Stimulated activated naive B cell treated with anti-CD40 and anti-IgM and Interleukin-4, amounts not matched to agents 10 μg/mL and 1 μg/mL and 100 μg/mL, for 72 hours (primary cell): ENCODE measurements around the gene DMRT3.

Source experiments
- ATAC-seq, 2 donors: fragments of 150-1000 bp; cut with Tn5 transposase; replicated peaks; 2 replicates each; pipeline ENCODE4 v1.10.0; 2021; ENCODE audit warnings: moderate library complexity in 1 of 2
- DNase-seq: peaks from one replicate; pipeline ENCODE4 v3.0.0; 2021
- H3K27ac Mint-ChIP-seq: one replicate; pipeline ENCODE4 v1.8.0; 2022; ENCODE audit warnings: mild to moderate bottlenecking, mixed read lengths
- H3K27me3 Mint-ChIP-seq, 2 donors: one replicate each; pipeline ENCODE4 v1.8.0; 2022; ENCODE audit warnings: mixed read lengths in 2 of 2
- H3K36me3 Mint-ChIP-seq, 2 donors: one replicate each; pipeline ENCODE4 v1.8.0; 2022; ENCODE audit warnings: mixed read lengths in 2 of 2, mild to moderate bottlenecking in 1 of 2
- H3K4me1 Mint-ChIP-seq, 2 donors: one replicate each; pipeline ENCODE4 v1.8.0; 2022; ENCODE audit warnings: mixed read lengths in 2 of 2, mild to moderate bottlenecking in 1 of 2
- H3K4me3 Mint-ChIP-seq, 2 donors: one replicate each; pipeline ENCODE4 v1.8.0; 2022; ENCODE audit warnings: mild to moderate bottlenecking in 2 of 2, mixed read lengths in 2 of 2, moderate library complexity in 1 of 2
- H3K9me3 Mint-ChIP-seq, 2 donors: one replicate each; pipeline ENCODE4 v1.8.0; 2022; ENCODE audit warnings: mixed read lengths in 2 of 2, mild to moderate bottlenecking in 1 of 2

Gene DMRT3

DNA sequence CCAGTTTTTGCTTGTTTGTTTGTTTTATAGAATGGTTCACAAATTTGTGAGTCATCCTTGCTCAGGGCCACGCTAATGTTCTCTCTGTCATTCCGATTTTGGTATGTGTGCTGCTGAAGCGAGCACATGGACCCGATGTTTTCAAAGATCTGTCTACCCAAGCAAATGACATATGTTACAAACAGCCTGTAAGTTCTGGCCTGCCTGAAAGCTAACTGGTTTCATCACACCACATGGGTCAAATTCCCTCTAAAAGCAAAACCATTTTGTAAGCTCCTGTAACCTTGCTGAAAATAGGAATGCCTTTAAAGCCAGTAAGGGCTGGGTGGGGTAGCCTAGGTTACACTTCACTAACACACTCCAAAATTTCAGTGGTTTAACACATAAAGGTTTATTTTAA is 25.4 kb downstream of the DMRT3 start:
- Mint-ChIP-seq H3K9me3 (peaks cover 0 to 2% of the 10 kb centered on the region in 2 donors), H3K27me3 (peaks cover 15 to 23% of the 10 kb centered on the region in 2 donors), H3K27ac (no peak overlapping the region), H3K36me3 (no peaks in the 10 kb centered on the region), H3K4me1 (peaks cover 3 to 7% of the 10 kb centered on the region in 2 donors), H3K4me3 (no peak overlapping the region)
- DNase-seq (no peak), ATAC-seq (no peak)

DNA sequence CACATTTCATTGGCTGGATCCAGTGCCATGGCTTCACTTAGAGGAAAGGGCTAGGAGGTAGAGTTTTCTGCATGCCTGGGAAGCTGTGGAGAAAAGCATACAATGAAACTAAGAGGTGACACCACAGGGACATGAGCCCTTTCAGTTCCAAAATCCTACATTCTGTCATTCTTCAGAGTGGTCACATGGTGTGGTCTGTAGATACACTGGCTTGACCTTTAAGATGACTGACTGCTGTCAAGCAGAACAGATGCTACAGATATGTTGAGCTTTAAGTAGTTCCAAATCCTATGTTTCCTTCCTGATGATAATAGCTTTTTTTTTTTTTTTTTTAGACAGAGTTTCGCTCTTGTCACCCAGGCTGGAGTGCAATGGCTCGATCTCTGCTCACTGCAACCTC is 26.2 kb downstream of the DMRT3 start:
- peaks cover 0 to 2% of the 10 kb centered on the region in 2 donors for H3K9me3 Mint-ChIP-seq
- no peak overlapping the region for H3K4me3 Mint-ChIP-seq
- ATAC-seq (peak; percentile 52 to 67), DNase-seq (no peak)
- H3K4me1 Mint-ChIP-seq: peaks cover 3 to 7% of the 10 kb centered on the region in 2 donors
- H3K36me3 Mint-ChIP-seq: no peaks in the 10 kb centered on the region
- no peak overlapping the region for H3K27ac Mint-ChIP-seq
- H3K27me3 Mint-ChIP-seq: peaks cover 19 to 29% of the 10 kb centered on the region in 2 donors

DNA sequence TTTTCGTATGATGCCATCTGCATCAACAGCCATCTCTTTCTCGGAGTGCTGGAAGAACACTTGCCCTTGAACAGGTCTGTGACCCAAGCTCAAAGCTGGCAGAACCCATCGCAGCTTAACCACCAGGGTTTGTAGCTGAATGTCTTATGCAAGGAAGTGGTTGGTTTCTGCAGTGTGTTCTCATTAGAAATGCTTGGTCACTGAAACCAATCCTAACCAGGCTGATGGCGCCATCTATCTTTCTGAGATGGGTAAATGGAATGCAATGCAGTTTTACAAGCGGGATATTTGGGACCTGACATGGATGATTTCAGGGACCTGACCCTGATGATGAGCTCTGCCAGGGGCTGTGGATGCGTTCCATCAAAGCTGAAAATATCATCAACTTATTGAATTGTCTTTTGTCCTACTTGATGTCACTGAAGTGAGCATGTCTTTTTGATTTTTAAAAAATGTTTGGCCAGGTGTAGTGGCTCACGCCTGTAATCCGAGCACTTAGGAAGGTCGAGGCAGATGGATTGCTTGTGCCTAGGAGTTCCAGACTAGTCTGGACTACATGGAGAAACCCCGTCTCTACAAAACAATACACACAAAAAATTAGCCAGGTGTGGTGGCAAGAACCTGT is 28.7 kb downstream of the DMRT3 start:
- DNase-seq: peak; percentile 9
- Mint-ChIP-seq H3K4me1 (peaks cover 13 to 16% of the 10 kb centered on the region in 2 donors), H3K4me3 (no peak overlapping the region), H3K27ac (no peak overlapping the region), H3K27me3 (peaks cover 36 to 50% of the 10 kb centered on the region in 2 donors), H3K9me3 (no peaks in the 10 kb centered on the region), H3K36me3 (no peaks in the 10 kb centered on the region)
- peak; percentile 40 to 53 for ATAC-seq

DNA sequence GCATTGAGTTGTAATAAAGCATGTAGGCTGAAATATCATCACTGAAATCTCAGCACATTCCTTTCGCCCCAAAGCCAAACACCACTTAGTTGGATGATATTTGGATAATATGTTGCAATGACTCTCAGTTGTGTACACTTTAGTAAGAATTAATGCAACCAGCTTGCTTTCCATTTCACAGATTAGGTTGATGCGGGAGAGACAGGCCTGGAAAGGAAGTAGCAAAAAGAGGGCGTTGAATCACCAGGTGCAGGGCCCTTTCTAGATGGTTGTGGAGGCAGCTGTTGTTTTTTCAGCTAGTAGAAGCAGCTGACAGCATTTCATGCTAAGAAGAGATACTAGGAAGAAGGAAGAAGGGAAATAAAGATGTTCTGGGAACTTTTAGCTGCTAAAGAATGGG is 30.9 kb downstream of the DMRT3 start:
- Mint-ChIP-seq H3K27ac (no peak overlapping the region), H3K36me3 (no peaks in the 10 kb centered on the region), H3K9me3 (no peaks in the 10 kb centered on the region), H3K4me3 (no peak overlapping the region), H3K4me1 (peaks cover 13 to 16% of the 10 kb centered on the region in 2 donors), H3K27me3 (peaks cover 37 to 45% of the 10 kb centered on the region in 2 donors)
- DNase-seq: no peak
- no peak for ATAC-seq

DNA sequence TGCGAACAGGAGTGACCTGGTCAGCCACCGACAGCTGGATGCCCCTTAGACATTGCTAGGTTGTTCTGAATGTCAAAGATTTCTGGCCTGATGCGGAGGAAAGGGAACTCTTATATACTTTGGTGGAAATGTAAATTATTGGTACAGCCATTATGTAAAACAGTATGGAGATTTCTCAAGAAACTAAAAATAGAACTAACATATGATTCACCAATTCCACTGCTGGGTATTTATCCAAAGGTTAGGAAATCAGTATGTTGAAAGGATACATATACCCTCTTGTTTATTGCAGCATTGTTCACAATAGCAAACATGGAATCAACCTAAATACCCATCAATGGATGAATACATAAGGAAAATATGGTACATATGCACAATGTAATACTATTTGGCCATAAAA is 31.8 kb downstream of the DMRT3 start:
- ATAC-seq: no peak
- peaks cover 37 to 50% of the 10 kb centered on the region in 2 donors for H3K27me3 Mint-ChIP-seq
- H3K36me3 Mint-ChIP-seq: no peaks in the 10 kb centered on the region
- no peak overlapping the region for H3K4me3 Mint-ChIP-seq
- no peak overlapping the region for H3K27ac Mint-ChIP-seq
- peaks cover 15 to 20% of the 10 kb centered on the region in 2 donors for H3K4me1 Mint-ChIP-seq
- no peaks in the 10 kb centered on the region for H3K9me3 Mint-ChIP-seq
- DNase-seq: no peak

DNA sequence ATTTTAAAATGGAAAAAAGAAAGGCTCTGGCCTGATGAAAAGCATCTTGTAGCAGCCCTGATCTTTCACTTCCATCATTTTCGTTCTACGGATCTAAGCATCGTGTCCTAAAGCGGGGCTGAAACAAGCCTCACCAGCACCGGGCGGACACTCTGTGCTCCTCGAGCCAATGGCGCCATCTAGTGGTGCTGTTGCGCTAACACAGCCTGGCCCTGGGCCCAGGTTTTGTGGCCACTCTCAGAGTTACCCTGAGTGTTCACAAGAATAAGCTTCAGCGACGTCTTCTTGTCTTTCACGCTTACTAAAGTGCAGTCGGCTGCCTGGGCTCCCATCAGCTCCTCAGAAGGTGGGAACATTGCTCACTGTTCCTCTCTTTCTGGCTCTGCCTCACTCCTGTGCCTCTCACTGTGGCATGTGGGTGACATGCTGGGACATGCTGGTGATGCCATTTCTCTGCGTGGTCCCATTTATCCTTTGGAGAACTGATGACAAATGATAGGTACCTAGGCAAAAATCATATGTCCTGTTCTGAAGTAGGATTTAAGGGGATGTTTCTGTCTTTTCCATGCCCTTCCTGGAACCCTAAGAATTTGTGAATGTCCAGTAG is 32.7 kb downstream of the DMRT3 start:
- Mint-ChIP-seq H3K27me3 (peaks cover 37 to 51% of the 10 kb centered on the region in 2 donors), H3K4me3 (no peak overlapping the region), H3K4me1 (peaks cover 16 to 21% of the 10 kb centered on the region in 2 donors), H3K9me3 (no peaks in the 10 kb centered on the region), H3K27ac (no peak overlapping the region), H3K36me3 (no peaks in the 10 kb centered on the region)
- DNase-seq (peak; percentile 75), ATAC-seq (peak; percentile 98)

DNA sequence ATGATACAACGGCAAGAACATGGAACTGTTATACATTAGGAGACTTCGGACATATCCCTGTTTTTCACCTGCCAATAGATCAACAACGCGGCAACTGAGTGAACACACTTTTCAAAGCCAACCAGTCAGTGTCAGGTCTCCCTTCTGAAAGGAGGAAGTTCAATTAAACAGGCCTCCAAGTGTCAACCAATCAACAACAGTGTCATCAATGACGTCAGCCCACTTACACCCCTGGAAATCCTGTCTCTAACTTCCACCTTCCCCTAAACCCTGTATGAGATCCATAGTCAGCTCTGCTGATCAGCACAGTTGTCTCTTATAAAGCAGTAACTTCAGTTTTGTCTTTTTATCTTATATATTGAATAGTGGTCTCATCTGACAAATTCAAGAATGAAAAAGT is 36.6 kb downstream of the DMRT3 start:
- no peak overlapping the region for H3K27ac Mint-ChIP-seq
- H3K36me3 Mint-ChIP-seq: no peaks in the 10 kb centered on the region
- H3K4me1 Mint-ChIP-seq: peaks cover 12 to 14% of the 10 kb centered on the region in 2 donors
- H3K4me3 Mint-ChIP-seq: no peak overlapping the region
- H3K9me3 Mint-ChIP-seq: no peaks in the 10 kb centered on the region
- peak in 1 of 2 donors; percentile 28 for ATAC-seq
- no peak for DNase-seq
- H3K27me3 Mint-ChIP-seq: peaks cover 19 to 41% of the 10 kb centered on the region in 2 donors

DNA sequence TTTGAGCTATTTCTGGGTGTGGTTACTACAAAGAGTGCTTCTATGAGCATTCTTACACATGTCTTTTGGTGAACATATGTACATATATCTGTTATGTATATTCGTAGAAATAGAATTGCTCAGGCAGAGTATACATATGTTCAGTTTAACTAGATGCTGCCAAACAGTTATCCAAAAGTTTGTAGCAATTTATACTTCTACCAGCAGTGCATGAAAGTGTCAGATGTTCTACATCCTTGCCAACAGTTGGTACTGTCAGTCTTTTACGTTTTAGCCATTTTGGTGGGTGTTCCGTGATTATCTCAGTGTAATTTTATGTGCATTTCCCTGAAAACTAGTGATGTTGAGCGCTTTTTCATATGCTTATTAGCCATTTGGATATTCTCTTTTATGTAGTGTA is 37.8 kb downstream of the DMRT3 start:
- no peak for ATAC-seq
- Mint-ChIP-seq H3K4me1 (peaks cover 5% of the 10 kb centered on the region in 2 donors), H3K27me3 (peaks cover 22 to 44% of the 10 kb centered on the region in 2 donors), H3K27ac (no peak overlapping the region), H3K4me3 (no peak overlapping the region), H3K9me3 (no peaks in the 10 kb centered on the region), H3K36me3 (no peaks in the 10 kb centered on the region)
- no peak for DNase-seq

DNA sequence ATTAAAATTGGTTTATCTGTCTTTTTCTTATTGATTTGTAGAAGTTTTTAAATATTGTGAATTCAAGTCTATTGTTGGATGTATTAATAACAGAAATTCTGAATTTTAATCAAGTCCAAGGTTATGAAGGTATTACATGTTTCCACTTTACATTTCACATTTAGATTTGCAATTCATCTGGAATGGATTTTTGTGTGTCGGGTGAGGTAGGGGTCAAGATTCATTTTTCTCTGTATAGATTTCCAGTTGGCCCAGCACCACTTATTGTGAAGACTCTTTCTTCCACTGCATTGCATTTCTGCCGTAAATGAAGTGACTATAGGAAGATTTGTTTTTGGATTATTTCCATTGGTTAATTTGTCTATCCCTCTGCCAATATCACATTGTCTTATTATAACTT is 38.2 kb downstream of the DMRT3 start:
- Mint-ChIP-seq H3K4me3 (no peak overlapping the region), H3K27me3 (peaks cover 18 to 41% of the 10 kb centered on the region in 2 donors), H3K9me3 (no peaks in the 10 kb centered on the region), H3K4me1 (peaks cover 3 to 5% of the 10 kb centered on the region in 2 donors), H3K36me3 (no peaks in the 10 kb centered on the region), H3K27ac (no peak overlapping the region)
- ATAC-seq: no peak
- no peak for DNase-seq

DNA sequence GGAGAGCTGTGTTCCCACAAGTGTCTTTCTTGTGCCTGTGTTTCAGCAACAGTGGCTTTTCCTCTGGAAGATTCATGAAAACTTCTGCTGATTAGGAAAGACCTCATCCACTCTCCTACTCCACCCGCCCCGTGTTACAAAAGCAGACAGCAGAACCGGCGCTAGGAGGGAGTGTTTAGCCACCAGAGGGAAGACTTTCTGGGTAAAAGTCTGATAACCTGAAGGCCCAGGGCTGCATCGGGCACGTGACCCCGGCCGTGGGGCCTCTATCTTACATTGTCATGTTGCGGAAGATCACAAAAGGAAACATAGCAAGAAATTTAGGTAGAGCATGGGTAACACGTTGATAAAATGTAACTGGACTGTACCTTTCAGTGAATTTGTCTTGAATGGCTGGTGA is 41.7 kb downstream of the DMRT3 start:
- H3K4me3 Mint-ChIP-seq: no peak overlapping the region
- H3K4me1 Mint-ChIP-seq: peaks cover 1 to 3% of the 10 kb centered on the region in 2 donors
- ATAC-seq (peak; percentile 46 to 56), DNase-seq (no peak)
- H3K9me3 Mint-ChIP-seq: peaks cover 0 to 1% of the 10 kb centered on the region in 2 donors
- no peaks in the 10 kb centered on the region for H3K36me3 Mint-ChIP-seq
- H3K27ac Mint-ChIP-seq: no peak overlapping the region
- H3K27me3 Mint-ChIP-seq: peaks cover 20 to 41% of the 10 kb centered on the region in 2 donors

DNA sequence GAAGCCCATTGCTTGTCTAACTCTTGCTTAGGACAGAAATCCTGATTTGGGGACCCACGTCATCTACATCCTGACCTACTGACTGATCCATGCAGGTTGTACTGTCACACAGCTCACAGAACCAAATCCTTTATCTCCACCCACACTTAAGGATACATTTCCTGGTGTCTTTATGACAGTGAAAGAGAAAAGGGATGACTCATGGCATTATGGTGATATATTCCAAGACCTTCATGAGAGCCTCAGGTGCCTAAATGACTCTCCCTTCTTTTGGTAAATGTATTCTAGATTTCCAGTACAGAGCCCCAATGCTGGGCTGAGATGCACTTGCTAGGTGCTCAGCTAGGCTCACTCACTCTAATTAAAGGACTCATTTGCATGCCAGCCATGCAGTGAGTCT is 47.7 kb downstream of the DMRT3 start:
- peaks cover 0 to 1% of the 10 kb centered on the region in 2 donors for H3K9me3 Mint-ChIP-seq
- no peaks in the 10 kb centered on the region for H3K36me3 Mint-ChIP-seq
- H3K4me3 Mint-ChIP-seq: no peak overlapping the region
- DNase-seq (no peak), ATAC-seq (no peak)
- H3K27ac Mint-ChIP-seq: no peak overlapping the region
- no peaks in the 10 kb centered on the region for H3K4me1 Mint-ChIP-seq
- peaks cover 19 to 25% of the 10 kb centered on the region in 2 donors for H3K27me3 Mint-ChIP-seq

DNA sequence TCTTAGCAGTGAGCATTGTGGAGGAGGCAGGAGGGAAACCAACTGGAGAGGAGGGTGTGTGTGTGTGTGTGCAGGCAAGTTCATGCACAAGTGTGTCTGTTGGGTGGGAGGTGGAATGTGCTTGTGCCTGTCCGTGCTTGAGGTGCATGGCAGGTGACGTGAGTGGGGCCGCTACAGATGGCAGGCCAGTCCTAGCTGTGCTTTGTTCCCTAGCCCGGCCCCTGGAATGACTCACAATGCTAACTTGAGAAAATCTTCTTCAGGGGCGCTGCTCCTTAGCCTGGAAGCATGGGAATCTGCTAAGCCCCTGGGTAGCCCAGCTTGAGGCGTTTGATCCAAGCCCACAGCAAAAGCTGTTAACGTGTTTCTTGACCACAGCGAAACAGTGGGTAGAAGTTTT is 48.7 kb downstream of the DMRT3 start:
- peaks cover 0 to 1% of the 10 kb centered on the region in 2 donors for H3K9me3 Mint-ChIP-seq
- no peak overlapping the region for H3K4me3 Mint-ChIP-seq
- ATAC-seq (no peak), DNase-seq (no peak)
- H3K4me1 Mint-ChIP-seq: no peaks in the 10 kb centered on the region
- H3K36me3 Mint-ChIP-seq: no peaks in the 10 kb centered on the region
- no peak overlapping the region for H3K27ac Mint-ChIP-seq
- peaks cover 16 to 25% of the 10 kb centered on the region in 2 donors for H3K27me3 Mint-ChIP-seq

DNA sequence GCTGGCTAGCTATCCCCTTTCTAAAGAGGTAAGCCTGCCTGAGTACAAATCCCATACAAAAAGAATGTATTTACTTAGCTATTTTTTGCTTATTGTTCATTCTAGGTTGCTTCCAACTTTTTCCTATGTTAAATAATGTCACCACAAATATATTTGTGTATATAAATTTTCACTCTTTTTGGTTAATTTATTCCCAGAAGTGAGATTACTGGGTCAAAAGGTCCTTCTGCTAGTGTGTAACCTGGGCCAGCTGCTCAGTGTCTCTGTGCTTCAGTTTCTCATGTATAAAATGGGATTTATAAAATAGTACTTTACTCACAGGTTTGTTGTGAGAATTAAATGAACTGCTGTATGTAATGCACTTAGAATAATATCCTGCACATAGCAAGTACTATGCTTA is 49.8 kb downstream of the DMRT3 start:
- Mint-ChIP-seq H3K4me1 (no peaks in the 10 kb centered on the region), H3K27ac (no peak overlapping the region), H3K9me3 (no peaks in the 10 kb centered on the region), H3K36me3 (no peaks in the 10 kb centered on the region), H3K27me3 (peaks cover 8 to 17% of the 10 kb centered on the region in 2 donors), H3K4me3 (no peak overlapping the region)
- no peak for DNase-seq
- no peak for ATAC-seq

DNA sequence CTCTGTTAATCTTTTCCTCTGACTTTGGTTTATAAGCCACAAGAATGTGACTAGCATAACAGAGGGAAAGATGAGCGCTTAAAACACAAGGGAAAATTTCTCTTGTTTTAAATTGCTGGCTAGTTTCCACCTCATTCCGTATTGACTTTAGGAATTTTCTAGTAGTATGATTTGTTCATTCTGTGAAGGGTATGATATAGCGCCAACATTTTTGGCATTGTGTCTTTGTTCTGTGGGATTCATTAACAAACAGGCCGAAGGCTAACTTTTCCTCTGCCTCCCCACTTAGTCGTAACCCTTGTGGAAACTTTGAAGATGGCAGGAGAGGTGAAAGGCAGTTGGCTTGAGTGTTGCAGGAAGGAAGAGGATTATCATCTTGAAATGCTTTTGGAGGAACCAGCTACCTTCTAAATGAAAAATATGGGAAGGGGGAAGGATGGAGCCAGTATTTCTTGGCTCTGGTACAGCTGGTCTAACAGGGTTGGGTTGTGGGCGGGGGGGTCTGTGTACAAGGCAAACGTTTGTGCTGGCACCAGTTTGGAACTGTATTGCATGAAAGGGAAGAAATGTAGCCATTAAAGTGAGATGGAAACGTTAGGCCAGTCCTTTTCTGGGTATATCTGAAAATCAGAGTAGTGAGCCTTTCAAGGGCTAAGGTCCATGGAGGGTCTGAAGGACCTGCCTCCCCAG is 52.2 kb downstream of the DMRT3 start:
- no peaks in the 10 kb centered on the region for H3K36me3 Mint-ChIP-seq
- peaks cover 21 to 22% of the 10 kb centered on the region in 2 donors for H3K27me3 Mint-ChIP-seq
- H3K9me3 Mint-ChIP-seq: no peaks in the 10 kb centered on the region
- H3K4me1 Mint-ChIP-seq: no peaks in the 10 kb centered on the region
- H3K4me3 Mint-ChIP-seq: no peak overlapping the region
- ATAC-seq (no peak), DNase-seq (no peak)
- H3K27ac Mint-ChIP-seq: no peak overlapping the region
